Muscle of leg (tissue), 11 donors: Measurements from ENCODE around the gene CLVS2. TPM values are rescaled to one million over a fixed set of nuclear protein-coding genes. Genes with fewer than 3 reads are reported as not detected.

Experiments
- DNase-seq: peaks from one replicate; pipeline ENCODE4 v3.0.0; 2013
- H3K27ac ChIP-seq: one replicate; pipeline ENCODE4 v1.5.1; 2013; ENCODE audit warnings: mild to moderate bottlenecking, low read length, control low read depth
- H3K27me3 ChIP-seq: one replicate; pipeline ENCODE4 v1.6.1; 2013; ENCODE audit warnings: low read length; ENCODE audit not compliant: control insufficient read depth, insufficient read depth
- H3K36me3 ChIP-seq: one replicate; pipeline ENCODE4 v1.6.1; 2013; ENCODE audit warnings: low read length; ENCODE audit not compliant: control insufficient read depth, insufficient read depth
- H3K4me1 ChIP-seq: one replicate; pipeline ENCODE4 v1.6.1; 2013; ENCODE audit warnings: low read length; ENCODE audit not compliant: control insufficient read depth, insufficient read depth
- H3K4me3 ChIP-seq: one replicate; pipeline ENCODE4 v1.5.1; 2013; ENCODE audit warnings: low read length, control low read depth
- H3K9me3 ChIP-seq: replicated peaks from 2 replicates; pipeline ENCODE4 v1.6.1; 2013; ENCODE audit warnings: low read depth, low read length; ENCODE audit not compliant: control insufficient read depth
- WGBS: methylation state at CpG from one replicate; pipeline ENCODE4 v1.1.5; 2013; ENCODE audit warnings: missing lambda C conversion rate; ENCODE audit not compliant: insufficient coverage; 5-methylcytosine and 5-hydroxymethylcytosine counted together
- polyA plus RNA-seq, 8 donors: library from polyadenylated mRNA; unstranded; fragments of 120-200 nt; gene quantifications; one replicate each; pipeline versions ENCODE4 v1.2.1 to v1.2.3, GENCODE V29; 2013; ENCODE audit warnings: inconsistent platforms in 1 of 8, low replicate concordance in 1 of 8; ENCODE audit not compliant: insufficient read length in 8 of 8, insufficient read depth in 1 of 8
- total RNA-seq: library from RNA; stranded (reverse); fragments of 120-200 nt; gene quantifications from one replicate; pipeline ENCODE4 v1.2.4, GENCODE V29; 2013

Gene CLVS2
- total and polyA plus RNA-seq, 9 donors = 0.12 to 1.1 (median 0.18) TPM

DNA sequence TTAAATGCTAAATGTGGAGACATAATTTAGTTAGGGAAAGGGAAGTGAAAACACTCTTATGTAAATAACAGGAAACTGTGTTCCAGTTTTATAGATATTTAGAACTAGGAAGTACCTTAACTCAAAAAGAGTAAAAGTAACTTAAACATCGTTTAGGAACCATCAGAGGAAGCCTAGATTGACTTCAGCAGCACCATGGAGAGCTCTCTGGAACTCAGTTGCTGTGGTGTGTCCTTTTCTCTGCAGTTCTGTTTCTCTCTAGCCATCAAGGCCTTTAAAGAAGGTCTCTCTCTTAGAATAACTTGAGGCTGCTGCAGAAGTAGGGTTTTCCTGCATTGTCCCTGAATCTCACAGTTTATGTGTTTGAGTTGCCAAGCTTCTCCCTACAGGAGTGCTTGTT lies 26.9 kb downstream of the CLVS2 start:
- Histone ChIP-seq H3K27ac (no peak overlapping the region), H3K36me3 (no peaks in the 10 kb centered on the region), H3K4me1 (no peaks in the 10 kb centered on the region), H3K4me3 (no peak overlapping the region), H3K9me3 (no peaks in the 10 kb centered on the region), H3K27me3 (no peaks in the 10 kb centered on the region)
- WGBS = no CpG with 5 or more reads among the region's 1 CpG
- peak; percentile 30 for DNase-seq

DNA sequence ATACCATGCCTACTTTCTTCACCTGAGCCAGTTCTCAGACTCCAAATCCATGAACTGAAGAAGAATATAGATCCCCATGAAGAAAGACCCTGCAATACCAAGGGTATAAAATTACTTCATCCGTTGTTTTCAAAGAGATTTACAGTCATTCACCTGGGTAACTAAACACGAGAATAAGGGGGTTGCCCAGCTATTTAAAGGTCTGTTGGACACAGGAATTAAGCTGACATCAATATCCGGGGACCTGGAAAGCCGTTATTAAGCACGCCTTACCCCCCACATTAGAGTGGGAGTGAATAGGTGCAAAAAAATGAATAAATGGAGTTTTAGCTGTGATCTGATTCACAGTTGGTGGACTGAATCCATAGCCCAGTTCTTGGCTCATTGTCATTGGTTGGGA lies 28.9 kb downstream of the CLVS2 start:
- no CpG with 5 or more reads among the region's 5 CpGs for WGBS
- no peaks in the 10 kb centered on the region for H3K36me3 ChIP-seq
- no peaks in the 10 kb centered on the region for H3K9me3 ChIP-seq
- H3K4me1 ChIP-seq = no peaks in the 10 kb centered on the region
- H3K27me3 ChIP-seq = no peaks in the 10 kb centered on the region
- H3K4me3 ChIP-seq = no peak overlapping the region
- DNase-seq = no peak
- H3K27ac ChIP-seq = no peak overlapping the region

GRCh38 chr6:123027408-123027807 lies 31.4 kb downstream of the CLVS2 start:
- peak; percentile 0 for DNase-seq
- H3K9me3 ChIP-seq = no peaks in the 10 kb centered on the region
- H3K4me1 ChIP-seq = no peaks in the 10 kb centered on the region
- H3K4me3 ChIP-seq = no peak overlapping the region
- no peaks in the 10 kb centered on the region for H3K36me3 ChIP-seq
- no peaks in the 10 kb centered on the region for H3K27me3 ChIP-seq
- H3K27ac ChIP-seq = no peak overlapping the region
- no CpG with 5 or more reads among the region's 2 CpGs for WGBS

DNA sequence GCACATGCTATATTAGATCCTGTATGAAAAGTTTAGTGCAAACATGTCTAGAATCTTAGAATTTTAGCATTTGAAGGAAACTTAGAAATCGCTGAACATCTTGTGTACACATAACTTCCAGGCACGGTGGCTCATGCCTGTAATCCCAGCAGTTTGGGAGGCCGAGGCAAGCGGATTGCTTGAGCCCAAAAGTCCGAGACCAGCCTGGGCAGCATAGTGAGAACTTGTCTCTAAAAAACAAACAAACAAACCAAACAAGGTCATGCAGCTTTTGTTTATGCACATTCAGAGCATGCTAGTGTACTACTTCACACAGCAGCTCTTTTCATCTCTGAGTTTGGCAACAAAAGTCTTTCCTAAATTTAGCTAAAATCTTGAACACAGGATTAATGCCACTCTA lies 32.2 kb downstream of the CLVS2 start:
- Histone ChIP-seq H3K9me3 (no peaks in the 10 kb centered on the region), H3K27me3 (no peaks in the 10 kb centered on the region), H3K27ac (no peak overlapping the region), H3K4me1 (no peaks in the 10 kb centered on the region), H3K36me3 (no peaks in the 10 kb centered on the region), H3K4me3 (no peak overlapping the region)
- 66% methylated on average over 5 of the region's 5 CpGs for WGBS
- DNase-seq = no peak

DNA sequence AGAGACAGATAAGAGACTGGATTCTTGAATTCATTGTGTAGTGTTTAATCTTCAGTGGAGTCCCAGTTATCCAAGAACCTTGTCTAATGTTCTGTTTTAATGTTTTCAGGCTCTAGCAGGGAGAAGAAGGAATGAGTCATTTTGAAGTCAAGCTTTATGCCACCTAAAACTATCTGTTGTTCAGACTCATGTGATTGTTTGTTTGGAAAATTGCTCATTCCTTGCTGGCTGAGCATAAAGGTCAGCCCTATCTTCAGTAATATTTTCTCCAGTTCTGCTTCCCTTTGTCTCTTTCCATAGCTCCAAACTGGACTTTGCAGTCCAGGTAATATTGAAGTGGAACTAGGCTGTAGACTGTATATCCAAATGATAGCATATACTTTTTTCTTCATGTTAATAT lies 34.2 kb downstream of the CLVS2 start:
- H3K4me1 ChIP-seq = no peaks in the 10 kb centered on the region
- no peak overlapping the region for H3K27ac ChIP-seq
- no peaks in the 10 kb centered on the region for H3K36me3 ChIP-seq
- no peaks in the 10 kb centered on the region for H3K27me3 ChIP-seq
- H3K4me3 ChIP-seq = no peak overlapping the region
- no peak for DNase-seq
- no peaks in the 10 kb centered on the region for H3K9me3 ChIP-seq

- Histone ChIP-seq H3K36me3 (no peaks in the 10 kb centered on the region), H3K27ac (no peak overlapping the region), H3K27me3 (no peaks in the 10 kb centered on the region), H3K9me3 (no peaks in the 10 kb centered on the region), H3K4me3 (no peak overlapping the region), H3K4me1 (no peaks in the 10 kb centered on the region)
- no peak for DNase-seq
- no CpG with 5 or more reads among the region's 3 CpGs for WGBS
These were observed 40.6 kb downstream of the CLVS2 start for GRCh38 chr6:123036648-123037047.

DNA sequence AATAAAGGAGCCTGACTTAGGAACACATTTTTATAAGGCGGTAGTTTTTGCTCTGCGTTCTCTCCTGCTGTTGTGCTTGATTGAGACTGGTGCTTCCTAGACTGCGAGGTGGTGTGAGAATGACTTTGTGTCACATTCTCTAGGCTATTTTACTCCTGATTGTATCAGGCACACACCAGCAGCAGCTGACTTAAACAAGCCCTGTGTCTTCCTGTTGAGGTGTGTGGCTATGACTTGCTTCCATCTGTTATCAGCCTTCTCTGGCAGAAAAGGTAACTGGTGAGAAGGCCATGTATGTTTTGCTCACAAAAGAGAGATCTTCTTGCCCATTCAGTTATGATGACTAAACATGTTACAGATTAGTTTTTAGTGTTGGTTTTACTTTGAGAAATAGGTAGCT lies 43.4 kb downstream of the CLVS2 start:
- H3K9me3 ChIP-seq = no peaks in the 10 kb centered on the region
- no peaks in the 10 kb centered on the region for H3K4me1 ChIP-seq
- H3K4me3 ChIP-seq = no peak overlapping the region
- no peak for DNase-seq
- no peaks in the 10 kb centered on the region for H3K27me3 ChIP-seq
- H3K36me3 ChIP-seq = no peaks in the 10 kb centered on the region
- no peak overlapping the region for H3K27ac ChIP-seq
- no CpG with 5 or more reads among the region's 3 CpGs for WGBS

- Histone ChIP-seq H3K4me1 (no peaks in the 10 kb centered on the region), H3K4me3 (no peak overlapping the region), H3K27me3 (no peaks in the 10 kb centered on the region), H3K36me3 (no peaks in the 10 kb centered on the region), H3K9me3 (no peaks in the 10 kb centered on the region), H3K27ac (no peak overlapping the region)
- DNase-seq = no peak
- no CpG with 5 or more reads among the region's 2 CpGs for WGBS
These were observed 46.4 kb downstream of the CLVS2 start for GRCh38 chr6:123042401-123042800.

DNA sequence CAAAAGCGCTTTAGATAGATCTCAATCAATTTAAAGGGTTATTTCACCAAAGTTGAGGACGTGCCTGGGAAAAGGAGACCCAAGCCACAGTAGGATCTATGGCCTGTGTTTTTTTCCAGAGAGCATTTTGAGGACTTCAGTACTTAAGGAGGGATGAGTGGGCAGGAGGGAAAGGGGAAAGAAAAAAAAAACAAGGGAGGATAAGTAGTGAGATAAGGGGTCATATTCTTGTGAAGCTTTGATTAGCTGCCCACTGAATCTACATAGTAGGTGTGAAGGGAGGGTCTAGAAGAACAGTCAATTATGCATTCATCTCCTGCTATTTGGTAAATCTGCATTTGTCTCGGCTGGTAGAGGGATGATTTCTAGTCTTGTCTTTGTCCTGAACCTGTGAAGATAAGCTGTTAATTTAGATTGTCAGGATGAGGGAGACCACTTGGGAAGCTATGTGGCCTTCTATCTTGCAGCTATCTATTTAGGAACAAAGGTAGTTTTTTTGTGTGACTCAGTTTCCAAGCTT lies 48.4 kb downstream of the CLVS2 start:
- H3K4me1 ChIP-seq = no peaks in the 10 kb centered on the region
- no peak for DNase-seq
- H3K36me3 ChIP-seq = no peaks in the 10 kb centered on the region
- H3K27me3 ChIP-seq = no peaks in the 10 kb centered on the region
- no peak overlapping the region for H3K27ac ChIP-seq
- H3K4me3 ChIP-seq = no peak overlapping the region
- H3K9me3 ChIP-seq = no peaks in the 10 kb centered on the region
- 80% methylated on average over 2 of the region's 3 CpGs for WGBS

DNA sequence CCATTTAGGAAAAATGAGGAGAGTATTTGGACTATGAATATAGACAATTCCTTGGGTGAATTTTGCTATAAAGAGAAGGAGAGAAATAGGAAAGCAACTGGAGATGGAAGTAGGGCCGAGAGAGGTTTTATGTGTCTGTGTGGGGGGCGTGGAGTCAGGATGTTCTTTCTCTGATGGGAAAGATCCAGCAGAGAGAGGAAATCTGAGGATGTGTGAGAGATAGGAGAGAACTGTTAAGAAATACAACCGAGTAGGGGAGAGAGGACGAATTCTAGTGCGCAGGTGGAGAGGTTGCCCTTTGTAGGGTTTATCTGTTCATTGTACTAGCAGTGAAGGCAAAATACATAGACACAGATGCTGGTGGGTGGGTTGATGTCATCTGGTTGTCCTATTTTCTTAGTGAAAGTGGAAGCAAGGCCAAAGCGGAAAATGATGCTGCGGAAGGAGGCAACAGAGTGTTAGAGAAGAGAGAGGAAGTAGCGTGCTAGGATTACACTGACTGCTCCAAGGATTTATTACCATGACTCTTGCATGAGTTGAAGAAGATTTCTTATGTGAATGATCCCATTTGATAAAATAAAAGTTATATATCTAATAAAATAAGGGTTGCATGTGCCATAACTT lies 57.7 kb downstream of the CLVS2 start:
- Histone ChIP-seq H3K27ac (no peak overlapping the region), H3K4me1 (no peaks in the 10 kb centered on the region), H3K9me3 (no peaks in the 10 kb centered on the region), H3K27me3 (no peaks in the 10 kb centered on the region), H3K36me3 (no peaks in the 10 kb centered on the region), H3K4me3 (no peak overlapping the region)
- WGBS = 56% methylated on average over 6 of the region's 8 CpGs
- peak; percentile 31 for DNase-seq

- H3K9me3 ChIP-seq = no peaks in the 10 kb centered on the region
- no peak overlapping the region for H3K27ac ChIP-seq
- no peaks in the 10 kb centered on the region for H3K4me1 ChIP-seq
- DNase-seq = no peak
- WGBS = 17% methylated on average over 1 of the region's 1 CpG
- H3K4me3 ChIP-seq = no peak overlapping the region
- H3K27me3 ChIP-seq = no peaks in the 10 kb centered on the region
- no peaks in the 10 kb centered on the region for H3K36me3 ChIP-seq
These were observed 59.2 kb downstream of the CLVS2 start for GRCh38 chr6:123055256-123055655.
